ENCODE results near the gene CRYBB3. TPM values are rescaled to one million over a fixed set of nuclear protein-coding genes. Genes with fewer than 3 reads are reported as not detected.
"Not testable (repeated sequence)": the region's sequence is repeated elsewhere in the genome, so short reads cannot be mapped to it uniquely, and the experiment has no call there.

The CRYBB3 gene
- polyA plus RNA-seq, 1 donor, result 0.32 TPM

- no peak for DNase-seq (ENCODE audit: low read depth)
Measured at GRCh38 chr22:25174888-25175411, 24.7 kb upstream of the CRYBB3 start.

- no peak for DNase-seq (ENCODE audit: low read depth)
Measured at GRCh38 chr22:25176175-25176574, 23.5 kb upstream of the CRYBB3 start.

DNA sequence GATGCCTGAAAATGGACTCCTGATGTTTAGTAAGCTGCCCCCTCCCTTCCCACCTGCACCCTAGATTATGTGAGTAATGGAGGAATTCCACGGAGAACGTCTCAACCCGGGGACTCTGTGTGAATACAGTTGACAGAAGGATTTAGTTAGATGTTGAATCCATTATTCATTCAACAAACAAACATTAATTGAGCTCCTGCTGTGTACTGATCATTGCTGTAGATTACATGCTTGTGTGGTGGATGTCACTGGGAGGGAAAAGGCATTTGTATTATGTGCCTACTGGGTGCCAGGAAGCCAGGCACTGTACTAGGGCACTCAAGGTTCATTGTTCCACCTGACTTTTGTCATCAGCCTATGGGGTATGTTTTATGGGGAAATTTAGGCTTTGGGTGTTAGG is 22.9 kb upstream of the CRYBB3 start:
- no peak for DNase-seq (ENCODE audit: low read depth)

DNA sequence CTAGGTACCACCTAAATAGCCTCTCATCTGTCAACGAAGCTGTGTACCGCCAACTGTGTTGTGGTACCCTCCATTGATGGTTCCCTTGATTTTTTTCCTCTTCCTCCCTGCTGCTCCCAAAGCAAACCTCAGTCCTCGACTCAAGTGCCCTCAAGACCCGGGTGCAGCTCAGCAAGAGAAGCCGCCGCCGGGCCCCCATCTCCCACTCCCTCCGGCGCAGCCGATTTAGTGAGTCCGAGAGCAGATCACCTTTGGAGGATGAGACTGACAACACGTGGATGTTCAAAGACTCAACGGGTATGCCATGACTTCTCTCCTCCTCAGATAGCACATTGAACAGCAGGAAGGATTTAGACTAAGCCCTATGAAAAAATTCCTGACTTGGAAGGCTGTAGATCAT is 22.4 kb upstream of the CRYBB3 start:
- DNase-seq (ENCODE audit: low read depth), result no peak

DNA sequence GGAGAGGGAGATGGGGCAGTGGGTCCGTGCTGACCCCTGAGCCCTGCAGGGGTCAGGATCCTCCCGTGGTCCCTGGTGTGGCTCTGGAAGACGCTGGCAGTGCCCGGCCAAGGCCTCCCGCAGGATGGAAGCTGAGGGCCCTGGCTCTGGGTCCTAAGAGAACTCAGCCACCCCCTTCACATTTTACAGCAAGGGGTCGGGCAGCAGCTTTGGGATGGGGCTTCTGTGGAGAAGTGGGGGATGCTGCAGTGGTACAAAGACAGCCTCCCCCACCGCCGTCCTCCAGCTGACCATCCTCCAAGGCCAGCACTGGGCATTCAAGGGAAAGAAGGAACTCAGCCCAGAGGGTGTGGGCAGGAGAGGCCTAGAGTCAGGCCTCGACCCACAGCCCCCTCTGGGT is 21.8 kb upstream of the CRYBB3 start:
- DNase-seq (ENCODE audit: low read depth), result no peak

- not testable (repeated sequence) for DNase-seq (ENCODE audit: low read depth)
Measured at GRCh38 chr22:25178348-25178747, 21.3 kb upstream of the CRYBB3 start.

DNA sequence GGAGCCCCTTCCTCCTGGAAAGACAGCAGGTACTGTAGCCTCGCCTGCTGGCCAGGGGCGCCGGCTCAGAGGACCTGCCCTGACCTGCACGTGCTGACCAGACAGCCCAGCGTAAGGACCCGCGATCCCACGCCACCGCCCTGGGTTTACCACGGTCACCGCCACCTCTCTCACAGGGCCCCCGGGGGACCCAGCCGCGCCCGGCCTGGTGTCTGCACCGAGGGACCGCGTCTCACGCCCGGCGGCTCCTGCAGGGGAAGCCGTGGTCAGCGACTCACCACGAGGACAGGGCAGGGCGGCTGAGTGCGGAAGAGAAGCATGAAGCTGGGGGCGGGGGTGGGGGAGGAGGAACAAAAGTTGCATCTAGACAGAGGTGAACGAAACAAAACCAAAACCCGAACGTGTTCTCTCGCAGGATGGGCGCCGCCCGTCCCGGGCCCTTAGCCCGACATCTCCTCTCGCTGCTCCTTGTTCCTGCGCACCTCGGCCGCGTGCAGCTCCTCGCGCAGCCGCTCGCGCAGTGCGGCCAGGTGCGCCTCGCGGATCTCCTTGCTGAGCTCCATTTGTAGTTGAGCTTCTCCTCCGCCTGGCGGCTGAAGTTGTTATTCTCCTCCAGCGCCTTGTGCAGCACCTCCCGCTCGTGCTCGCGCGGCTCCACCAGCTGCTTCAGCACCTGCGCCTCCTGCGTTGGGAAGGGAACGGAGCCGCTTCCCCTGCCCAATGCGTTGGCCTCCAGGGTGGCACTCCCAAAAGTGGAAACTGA is 20.6 kb upstream of the CRYBB3 start:
- not testable (repeated sequence) for DNase-seq (ENCODE audit: low read depth)

DNA sequence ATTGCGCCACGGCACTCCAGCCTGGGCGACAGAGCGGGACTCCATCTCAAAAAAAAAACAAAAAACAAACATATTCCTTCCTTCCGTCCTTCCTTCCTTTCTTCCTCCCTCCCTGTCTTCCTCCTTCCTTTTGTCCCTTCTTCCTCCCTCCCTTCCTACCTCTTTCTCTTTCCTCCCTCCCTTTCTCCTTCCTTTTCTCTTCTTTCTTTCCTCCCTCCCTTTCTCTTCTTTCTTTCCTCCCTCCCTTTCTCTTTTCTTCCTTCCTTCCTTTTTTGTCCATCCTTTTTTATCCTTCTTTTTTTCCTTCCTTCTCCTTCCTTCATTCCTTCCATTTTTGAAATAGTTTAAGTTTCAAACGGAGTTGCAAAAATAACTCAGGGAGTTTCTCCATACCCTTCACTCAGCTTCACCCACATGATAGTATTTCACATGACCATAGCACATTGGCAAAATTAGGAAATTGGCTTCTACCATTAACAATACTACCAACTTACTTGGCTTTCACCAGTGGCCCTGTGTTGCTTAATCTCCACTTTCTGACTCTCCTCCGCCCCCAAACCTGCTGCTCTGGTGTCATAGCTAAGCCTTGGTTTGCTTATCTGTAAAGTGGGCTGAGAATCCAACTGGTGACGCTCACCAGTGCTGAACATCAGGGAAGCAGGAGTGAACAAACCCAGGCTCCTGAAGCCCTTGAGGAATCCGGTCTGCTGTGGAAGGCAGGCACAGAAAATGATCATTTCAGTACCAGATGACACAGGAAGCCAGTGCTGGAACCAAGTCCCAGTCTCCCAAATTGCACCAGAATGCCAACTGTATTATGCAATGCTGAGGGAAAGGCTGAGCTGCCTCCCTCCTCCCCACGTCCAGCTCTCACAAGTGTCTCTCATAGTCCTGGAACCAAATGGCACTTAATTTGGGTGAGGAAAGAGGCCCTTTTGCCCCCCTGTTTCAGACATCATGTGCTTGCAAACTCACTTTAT is 17.2 kb upstream of the CRYBB3 start:
- DNase-seq (ENCODE audit: low read depth), result no peak

DNA sequence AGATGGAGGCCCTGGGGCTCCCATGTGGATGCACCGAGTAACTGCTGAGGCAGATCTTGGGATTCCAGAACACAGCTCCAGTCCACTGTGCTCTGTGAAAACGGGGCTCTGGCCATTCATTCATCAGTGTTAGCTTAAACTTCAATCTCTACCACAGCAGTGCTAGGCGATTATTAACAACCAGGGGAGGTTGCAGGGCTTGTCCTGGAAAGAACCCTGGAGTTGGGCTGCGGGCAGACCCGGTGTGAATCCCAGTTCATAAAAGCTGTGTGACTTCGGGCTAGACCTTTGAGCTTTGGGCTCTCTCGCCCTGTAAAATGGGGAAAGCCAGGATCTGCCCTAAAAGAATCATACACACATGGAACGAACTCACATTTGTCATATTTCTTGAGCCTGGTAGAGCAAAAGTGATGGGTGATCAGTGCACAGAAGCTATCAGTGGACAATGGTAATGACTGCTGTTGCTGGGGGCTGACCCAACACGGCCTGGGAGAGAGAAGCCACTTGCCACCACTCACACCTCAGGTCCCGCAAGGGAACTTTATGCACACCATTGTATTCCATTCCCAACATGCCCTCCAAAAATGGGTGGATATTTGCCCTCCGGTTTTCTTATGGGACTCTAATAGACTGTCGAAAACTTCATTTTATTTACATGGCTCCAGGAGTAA is 15.6 kb upstream of the CRYBB3 start:
- no peak for DNase-seq (ENCODE audit: low read depth)

DNA sequence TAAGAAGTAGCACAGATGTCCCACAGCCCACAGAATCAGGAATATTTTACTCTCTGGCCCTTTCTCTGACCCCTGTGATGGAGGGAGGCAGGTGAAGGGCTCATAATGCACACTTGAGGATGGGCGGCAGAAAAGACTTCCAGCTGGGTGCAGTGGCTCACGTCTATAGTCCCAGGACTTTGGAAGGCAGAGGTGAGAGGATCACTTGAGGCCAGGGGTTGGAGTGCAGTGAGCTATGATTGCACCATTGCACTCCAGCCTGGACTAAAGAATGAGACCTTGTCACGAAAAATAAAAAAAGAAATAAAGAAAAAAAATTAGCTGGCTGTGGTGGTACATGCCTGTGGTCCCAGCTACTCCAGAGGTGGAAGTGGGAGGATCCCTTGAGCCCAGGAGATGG is 13.5 kb upstream of the CRYBB3 start:
- DNase-seq (ENCODE audit: low read depth), result no peak

- no peak for DNase-seq (ENCODE audit: low read depth)
Measured at GRCh38 chr22:25187469-25187868, 12.2 kb upstream of the CRYBB3 start.

DNA sequence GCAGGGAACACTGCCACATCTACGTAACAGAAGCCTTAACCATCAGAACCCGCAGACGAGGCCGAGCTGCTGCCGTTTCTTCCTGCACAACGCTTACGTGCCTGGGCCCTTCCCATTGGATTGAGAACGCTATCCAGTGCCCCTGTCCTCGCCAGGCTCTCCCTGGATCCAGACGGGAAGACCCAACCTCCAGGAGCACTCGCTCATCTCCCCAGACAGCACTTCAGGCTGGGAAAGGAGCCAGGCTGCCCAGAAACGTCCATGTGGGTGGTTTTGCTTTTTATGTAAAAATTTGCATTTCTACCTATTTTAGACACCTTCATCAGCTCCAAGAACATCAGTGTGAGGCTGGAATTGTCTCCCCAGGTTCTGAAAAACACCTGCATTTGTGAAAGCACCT is 7.3 kb upstream of the CRYBB3 start:
- no peak for DNase-seq (ENCODE audit: low read depth)

- no peak for DNase-seq (ENCODE audit: low read depth)
Measured at GRCh38 chr22:25193130-25193529, 6.5 kb upstream of the CRYBB3 start.

GRCh38 chr22:25193548-25193947 is 6.1 kb upstream of the CRYBB3 start:
- no peak for DNase-seq (ENCODE audit: low read depth)

GRCh38 chr22:25196326-25196725 is 3.3 kb upstream of the CRYBB3 start:
- DNase-seq (ENCODE audit: low read depth), result no peak

DNA sequence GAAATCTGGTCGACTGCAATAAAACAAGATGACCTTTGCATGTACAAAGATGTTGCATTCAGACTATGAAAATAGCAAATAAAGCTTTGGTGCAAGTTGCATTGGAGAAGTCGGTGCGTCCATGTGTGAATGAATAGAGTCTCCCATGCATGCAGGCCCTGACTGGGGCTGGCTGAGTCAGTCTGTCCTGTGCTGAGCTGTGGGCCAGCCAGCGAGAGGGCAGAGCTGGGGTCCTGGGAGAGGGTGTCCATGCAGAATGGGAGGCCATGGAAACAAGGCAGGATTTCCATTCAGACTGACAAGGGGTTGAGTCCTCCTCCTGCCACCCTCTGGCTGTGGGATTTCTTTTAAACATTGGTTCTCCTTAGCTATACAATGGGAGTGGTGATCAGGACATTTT is 2.3 kb upstream of the CRYBB3 start:
- DNase-seq (ENCODE audit: low read depth), result no peak

GRCh38 chr22:25200967-25201366 is 1.3 kb downstream of the CRYBB3 start:
- DNase-seq (ENCODE audit: low read depth), result no peak

DNA sequence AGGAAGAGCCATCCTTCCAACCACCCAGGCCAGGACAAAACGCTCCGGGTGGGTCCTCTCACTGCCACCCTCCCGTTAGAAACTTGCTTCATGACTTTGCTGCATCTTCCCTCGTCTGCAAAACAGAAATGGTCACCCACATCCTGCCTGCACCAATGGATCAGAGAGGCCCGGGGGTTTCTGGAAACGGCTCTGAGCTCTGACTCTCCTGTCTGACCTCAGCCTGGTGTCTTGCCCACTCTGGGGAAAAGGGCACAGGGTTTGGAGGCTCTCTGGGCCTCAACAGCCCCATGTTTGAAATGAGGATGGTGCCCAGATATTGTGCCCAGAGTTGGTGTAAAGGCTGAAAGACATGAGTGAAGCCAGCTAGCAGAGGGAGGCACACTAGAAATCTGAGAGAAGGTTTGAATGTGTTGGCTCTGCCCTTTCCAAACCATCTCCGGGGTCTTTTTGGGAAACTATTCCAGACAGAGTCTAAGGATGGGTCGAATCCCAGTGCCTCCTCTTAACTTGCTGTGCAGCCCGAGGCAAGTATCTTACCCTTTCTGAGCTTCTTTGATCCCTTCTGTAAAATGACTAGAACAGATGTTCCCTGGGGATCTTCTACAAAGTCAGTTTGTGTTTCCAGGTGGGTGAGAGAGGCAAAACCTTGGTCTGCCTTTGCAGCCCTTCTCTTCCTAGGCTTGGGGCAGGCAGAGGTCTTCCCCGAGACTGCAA is 2.1 kb downstream of the CRYBB3 start:
- DNase-seq (ENCODE audit: low read depth), result no peak

- DNase-seq (ENCODE audit: low read depth), result no peak
Measured at GRCh38 chr22:25202290-25202921, 2.7 kb downstream of the CRYBB3 start.

DNA sequence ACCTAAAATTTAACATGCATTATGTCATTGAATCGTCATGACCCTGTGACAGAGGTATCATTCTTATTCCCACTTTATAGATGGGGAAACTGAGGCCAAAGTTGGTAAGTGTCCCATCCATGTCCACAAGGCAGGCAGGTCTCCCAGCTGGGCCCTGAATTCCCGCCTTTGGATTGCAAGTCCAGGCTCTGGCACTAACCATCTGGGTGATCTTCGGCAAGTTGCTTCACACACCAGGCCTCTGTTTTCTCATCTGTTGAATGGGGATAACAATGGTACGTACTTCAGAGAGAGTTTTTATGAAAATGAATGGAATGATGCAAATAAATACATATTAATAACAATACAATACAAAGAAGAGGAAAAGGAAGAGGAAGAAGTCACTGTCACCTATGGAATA is 3.4 kb downstream of the CRYBB3 start:
- no peak for DNase-seq (ENCODE audit: low read depth)

- DNase-seq (ENCODE audit: low read depth), result not testable (repeated sequence)
Measured at GRCh38 chr22:25204547-25204946, 4.9 kb downstream of the CRYBB3 start.

All from forelimb muscle (tissue), 1 donor.